IPS DF 4.7 (cell line): ENCODE results near the gene ENG.

Experiments
- DNase-seq: peaks from one replicate; pipeline ENCODE4 v3.0.0-alpha.2; 2013; ENCODE audit warnings: low spot score; ENCODE audit errors: extremely low read depth

The ENG gene

DNA sequence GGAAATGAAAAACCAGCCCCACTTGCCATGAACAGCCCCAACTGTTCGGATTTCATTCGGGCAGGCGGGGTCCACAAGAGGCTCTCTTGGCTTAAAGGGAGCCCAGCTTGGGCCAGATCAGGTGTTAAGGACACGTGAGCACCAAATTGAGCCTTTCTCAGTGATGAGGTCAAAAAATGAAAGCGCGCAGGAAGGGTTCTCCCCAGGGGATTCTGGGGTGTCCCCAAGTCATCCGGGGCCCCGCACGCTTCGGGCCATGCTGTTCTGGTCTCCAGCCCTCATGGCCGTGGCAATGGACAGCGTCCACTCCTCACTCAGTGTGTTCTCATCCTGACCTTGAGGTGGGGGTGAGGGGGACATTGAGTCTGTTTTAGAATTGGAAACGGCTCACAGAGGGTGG is 12.1 kb upstream of the ENG start:
- DNase-seq = no peak

DNA sequence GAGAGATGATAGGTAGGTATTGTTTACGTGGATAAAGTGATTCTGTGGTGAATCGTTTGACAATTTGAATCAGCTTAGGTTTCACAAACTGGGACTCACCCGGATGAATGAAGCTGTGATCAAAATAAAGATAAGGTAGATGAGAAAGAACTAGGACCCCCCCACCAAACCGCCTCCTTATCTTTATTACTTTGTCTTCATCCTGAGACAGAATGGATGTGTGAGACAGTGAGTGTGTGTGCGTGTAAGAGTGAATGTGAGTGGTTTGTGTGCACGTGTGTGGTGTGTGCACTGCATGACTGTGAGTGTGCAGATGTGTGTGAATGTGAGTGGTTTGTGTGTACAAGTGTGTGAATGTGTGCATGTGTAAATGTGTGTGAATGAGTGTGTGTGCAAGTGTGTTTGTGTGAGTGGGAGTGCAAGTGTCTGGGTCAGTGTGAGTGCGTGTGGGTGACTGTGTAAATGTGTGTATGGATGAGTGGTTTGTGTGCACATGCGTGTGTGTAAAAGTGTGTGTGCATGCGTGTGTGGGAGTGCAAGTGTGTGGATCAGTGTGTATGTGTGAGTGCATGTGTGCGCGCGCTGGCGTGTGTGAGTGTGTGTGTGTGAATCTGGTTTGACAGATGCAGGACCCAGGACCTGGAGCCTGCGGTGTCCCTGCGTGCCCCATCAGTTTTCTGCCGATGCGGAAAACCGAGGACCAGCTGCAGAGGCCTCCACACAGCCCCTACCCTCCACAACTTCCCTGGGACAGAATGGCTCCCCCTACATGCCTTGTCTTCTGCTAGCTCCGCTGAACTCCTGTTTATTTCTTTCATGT is 11.4 kb upstream of the ENG start:
- DNase-seq = no peak

DNA sequence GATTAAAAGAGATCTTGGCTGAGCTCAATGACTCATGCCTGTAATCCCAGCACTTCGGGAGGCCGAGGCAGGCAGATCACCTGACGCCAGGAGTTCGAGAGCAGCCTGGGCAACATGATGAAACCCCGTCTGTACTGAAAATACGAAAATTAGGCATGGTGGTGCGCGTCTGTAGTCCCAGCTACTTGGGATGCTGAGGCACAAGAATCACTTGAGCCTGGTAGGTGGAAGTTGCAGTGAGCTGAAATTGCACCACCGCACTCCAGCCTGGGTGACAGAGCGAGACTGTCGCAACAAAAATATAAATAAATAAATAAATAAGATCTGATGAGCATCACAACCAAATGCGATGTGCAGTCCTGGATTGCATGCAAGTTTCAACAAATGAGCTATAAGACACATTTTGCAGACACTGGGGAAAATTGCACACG is 8.7 kb upstream of the ENG start:
- DNase-seq = no peak

DNA sequence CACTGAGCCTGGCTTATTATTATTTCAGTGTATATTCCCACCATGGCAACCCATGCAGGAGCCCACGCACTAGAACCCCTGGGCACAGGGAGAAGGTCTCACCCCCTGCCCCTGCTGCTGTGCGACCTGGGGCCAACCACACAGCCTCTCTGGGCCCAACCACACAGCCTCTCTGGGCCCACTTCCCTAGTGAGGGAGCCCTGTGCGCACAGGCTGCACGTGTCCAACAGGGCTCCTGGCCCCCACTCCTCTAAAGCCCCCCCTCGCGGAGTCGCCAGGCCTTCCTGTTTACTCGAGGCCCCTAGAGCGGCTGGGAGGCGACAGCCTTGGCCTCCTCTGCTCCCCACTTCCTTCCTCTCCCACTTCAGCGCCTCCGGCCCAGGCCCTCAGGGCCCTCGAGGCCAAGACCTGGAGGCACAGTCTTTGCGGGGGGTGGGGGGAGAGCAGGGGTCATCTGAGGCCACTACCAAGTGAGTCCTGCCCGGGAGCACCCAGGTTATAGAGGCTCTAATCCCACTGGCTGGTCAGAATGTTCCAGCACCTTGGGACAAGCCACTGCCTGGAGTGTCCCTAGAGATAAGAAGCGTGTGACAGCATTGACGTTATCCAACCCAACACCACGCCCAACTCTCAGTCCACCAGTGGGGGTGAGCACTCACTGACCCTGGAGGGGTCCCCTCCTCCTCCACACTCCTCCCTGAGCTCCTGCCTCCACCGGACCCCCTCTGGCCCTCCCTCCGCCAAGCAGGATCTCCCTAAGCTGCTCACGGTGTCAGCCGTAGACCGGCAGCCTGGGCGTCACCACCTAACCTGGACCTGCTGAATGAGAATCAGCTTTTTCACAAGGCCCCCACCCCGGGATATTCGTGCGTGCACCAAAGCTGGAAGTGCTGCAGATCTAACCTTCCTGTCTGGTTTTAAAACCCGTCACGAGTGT is 7.9 kb upstream of the ENG start:
- no peak for DNase-seq

DNA sequence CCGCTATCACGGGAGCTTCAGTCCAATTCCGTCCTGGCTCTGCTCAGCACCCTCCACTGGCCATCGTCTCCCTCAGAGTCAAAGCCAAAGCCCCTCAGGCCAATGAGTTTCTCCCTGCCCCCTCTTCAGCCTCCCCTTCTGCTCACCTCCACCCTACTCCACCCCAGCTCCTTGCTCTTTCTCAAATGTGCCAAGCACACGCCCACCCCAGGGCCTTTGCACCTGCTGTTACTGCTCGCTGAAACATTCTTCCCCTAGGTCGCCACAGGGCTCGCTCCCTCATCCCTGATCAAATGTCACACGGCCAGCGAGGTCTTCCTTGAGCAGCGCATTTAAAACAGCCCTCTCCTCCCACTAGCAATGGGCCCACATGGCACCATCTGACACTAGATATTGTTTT is 6.3 kb upstream of the ENG start:
- DNase-seq = no peak

DNA sequence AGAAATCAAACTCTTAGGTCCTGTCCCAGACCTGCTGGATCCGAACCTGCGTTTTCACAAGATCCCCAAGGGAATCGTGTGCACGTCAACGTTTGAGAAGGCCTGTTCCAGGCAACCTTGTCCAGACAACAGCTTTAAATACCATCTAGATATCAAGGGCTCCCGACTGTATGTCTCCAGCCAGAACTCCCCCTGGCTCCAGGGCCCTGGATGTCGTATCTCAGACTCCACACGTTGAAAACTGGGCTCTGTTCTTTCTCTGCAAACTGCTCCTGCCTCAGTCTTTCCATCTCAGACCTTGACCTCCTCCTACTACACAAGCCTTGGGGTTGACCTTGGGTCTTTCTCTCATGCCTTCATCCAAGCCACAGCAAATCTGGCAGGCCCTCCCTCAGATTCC is 5.8 kb upstream of the ENG start:
- no peak for DNase-seq

DNA sequence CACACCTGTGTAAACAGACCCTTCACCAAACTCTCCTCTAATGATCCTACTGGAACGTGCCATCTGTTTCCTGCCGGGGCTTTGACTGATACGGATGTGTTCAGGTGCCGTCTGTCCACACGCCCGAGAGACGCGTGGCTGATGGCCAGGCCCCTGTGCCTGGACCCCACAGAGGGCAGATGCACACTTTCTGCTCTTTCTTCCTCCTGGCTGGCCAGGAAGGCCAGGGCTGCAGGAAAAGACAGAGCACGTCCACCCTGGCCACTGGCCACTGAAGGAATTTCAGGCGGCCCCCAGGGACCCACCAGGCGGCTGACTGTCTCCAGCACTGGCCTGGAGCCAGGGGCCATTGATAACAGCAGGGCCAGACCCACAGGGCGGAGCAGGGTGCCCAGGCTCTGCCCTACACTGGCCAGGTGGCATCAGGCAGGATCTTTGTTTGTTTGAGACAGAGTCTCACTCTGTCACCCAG is 3.6 kb upstream of the ENG start:
- DNase-seq = no peak

DNA sequence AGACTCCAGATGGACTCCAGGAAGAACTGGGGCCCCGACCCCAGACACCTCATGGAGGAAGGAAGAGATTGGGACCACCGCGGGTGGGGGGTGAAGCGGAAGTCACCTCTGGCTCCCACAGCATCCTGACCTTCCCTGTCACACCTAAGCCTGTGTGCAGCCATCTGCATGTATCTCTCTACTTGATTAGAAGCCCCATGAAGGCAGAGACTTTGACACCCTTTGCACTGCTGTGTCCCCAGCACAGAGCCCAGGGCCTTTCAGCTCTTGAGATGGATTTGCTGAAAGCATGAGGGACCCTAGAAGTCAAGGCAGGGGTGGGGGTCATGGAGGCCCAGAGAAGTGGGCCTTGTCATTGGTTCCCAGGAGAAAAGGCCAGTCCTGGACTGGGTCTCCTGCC is 2.8 kb upstream of the ENG start:
- DNase-seq = no peak

DNA sequence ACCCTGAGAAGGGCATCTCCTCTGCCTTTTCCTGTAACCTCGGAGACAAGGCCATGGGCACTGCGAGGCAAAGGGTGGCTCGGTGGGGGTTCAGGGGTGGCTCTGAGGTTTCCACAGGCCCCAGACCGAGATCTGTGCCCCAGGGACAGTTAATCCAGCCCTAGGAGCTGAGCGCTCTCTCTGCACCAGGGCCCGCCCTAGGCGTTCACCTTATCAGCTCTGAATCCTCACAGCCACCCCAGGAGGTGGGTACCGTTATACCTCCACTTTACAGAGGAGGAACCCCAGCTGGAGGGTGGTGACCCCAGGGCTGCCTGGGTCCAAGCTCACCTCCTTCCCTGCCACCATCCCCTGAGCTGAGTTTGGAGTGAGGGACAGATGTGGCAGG is 2.3 kb upstream of the ENG start:
- DNase-seq = no peak

DNA sequence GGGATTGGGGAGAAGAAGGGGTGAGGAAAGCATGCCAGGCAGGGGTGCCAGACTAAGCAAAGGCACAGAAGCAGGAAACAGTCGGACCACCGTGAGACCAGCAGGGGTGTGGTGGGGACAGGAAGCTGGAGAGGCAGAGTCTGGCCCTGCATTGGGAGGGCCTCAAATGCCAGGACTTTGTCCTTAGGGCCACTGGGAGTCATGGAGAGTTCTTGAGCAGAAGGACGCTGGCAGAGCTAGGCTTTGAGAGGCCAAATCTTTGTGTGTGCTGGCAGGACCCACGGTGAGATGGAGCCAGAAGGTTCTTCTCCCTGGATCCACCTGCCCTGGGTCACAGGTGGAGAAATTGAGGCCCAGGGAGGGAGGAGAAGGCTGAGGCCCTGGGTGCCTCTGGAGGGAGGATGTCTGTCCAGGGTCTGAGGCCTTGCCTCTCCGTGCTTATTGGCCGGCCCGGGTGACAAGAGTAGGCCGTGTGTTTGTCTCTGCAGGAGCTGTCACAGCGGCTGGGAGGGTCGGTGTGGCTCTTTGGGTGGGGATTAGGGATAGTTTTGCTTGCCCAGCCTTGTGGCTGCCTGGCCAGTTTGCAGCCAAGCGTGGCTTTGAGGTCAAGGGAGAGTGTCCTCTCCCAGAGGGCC is 1.8 kb upstream of the ENG start:
- no peak for DNase-seq

DNA sequence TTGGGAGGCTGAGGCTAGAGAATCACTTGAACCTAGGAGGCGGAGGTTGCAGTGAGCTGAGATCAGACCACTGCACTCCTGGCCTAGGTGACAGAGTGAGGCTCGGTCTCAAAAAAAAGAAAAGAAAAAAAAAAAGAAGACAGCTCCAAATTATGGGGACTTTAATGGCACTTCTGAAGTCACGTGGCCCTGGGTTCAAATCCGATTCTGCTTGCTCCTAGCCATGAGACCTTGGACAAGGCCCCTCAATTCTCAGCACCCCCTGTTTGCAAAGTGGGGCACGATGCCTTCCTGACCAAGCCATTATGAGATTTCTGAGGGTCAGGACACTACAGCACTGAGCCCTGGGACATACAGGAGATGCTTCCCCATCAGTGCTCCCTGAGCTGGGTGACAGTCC is 1.1 kb upstream of the ENG start:
- no peak for DNase-seq

DNA sequence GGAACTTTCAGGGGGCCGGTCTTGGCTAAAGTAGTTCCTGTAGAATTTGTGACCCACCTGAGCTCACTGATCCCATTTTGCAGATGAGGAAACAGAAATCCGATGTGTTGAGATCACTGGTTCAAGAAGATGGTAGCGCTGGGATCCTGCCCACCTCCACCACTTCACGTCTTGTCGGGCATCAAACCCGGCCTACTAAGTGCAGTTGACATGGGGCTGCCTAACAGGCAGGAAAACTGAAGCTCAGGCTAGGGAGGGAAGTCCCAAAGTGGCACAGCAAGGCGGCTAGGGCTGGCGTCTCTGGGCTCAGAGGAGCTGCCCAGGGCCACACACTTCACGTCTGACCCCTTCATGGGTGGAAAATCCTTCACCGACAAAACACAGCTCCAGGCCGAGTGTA is 502 bp upstream of the ENG start:
- no peak for DNase-seq

DNA sequence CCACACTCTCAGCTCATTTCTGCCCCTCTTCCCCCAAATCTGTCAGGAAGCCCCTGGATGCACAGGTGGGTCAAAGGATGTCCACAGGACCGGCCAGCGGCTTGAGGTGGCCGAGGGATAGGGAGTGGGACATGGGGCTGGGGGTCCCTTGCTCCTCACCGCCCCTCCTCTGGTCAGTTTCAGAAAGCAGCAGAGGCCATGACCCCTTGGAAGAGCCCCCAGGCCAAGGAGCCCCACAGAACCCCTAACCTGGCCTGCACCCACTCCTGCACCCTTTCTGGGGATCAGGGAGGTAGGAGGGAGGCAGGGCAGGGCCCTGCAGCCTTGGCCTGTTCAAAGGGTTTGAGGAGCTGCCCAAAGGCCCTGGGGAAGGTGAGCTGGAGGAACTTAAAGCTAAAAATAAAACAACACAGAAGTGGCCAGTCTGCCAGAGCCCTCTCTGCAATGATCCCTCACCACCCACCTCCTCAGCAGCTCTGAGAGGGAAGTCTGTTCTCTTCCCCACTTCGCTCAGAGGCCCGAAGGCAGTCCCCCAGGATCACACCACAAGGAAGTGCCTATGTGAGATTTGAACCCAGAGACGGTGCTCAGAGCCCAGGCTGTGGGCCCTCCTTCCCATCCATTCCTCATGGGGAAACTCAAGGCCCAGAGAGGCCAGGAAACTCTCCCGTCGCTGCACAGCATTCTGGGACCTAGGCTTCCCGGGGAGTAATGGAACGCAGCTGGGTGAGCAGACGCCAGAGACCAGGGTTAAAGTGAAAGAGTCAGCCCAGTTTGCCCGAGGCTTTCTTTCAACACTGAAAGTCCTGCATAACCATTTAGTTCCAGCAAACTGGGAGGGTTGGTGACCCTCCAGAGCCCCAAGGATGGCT is 910 bp downstream of the ENG start:
- no peak for DNase-seq

DNA sequence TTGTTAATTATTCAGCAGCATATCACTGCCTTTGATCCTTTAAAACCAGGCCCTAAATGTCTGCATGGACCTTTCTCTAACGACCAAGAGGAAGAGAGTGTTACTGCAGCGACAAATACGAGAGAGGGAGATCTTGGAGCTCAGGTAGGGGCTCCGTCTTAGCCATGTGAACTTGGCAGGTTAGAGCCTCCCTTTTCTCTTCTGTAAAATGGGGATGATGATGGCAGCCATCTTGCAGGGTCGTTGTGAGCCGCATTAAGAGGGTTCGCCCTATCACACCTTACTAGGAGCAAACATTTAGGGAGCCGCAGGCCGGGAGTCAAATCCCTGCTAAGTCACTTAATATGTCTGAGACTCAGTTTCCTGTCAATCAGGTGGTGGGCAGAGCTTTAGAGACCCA is 1.6 kb downstream of the ENG start:
- no peak for DNase-seq

DNA sequence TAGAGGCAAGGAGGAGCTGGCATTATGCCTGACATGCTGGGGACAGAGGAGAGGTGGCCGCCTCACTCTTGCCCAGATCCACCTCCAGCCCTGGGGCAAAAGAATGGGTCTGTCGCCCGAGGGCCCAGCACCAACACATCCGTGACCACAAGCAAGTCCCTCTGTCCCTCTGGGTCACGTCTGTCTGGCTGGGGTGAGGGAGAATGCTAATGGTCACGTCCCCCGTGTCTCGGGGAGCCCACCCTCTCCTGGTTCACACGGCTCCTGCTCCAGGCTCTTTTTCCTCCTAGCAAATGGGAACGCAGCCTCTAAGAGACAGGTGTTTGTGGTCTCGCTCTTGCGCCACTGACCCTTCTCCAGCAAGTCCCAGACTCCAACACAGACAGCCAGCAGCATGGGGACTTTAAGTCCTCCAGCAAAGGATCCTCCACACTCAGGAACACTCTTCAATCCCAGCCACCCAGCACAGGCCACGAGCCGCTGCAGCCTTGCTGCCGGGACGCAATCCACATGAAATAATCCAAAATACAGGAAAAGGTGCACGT is 4.1 kb downstream of the ENG start:
- no peak for DNase-seq

DNA sequence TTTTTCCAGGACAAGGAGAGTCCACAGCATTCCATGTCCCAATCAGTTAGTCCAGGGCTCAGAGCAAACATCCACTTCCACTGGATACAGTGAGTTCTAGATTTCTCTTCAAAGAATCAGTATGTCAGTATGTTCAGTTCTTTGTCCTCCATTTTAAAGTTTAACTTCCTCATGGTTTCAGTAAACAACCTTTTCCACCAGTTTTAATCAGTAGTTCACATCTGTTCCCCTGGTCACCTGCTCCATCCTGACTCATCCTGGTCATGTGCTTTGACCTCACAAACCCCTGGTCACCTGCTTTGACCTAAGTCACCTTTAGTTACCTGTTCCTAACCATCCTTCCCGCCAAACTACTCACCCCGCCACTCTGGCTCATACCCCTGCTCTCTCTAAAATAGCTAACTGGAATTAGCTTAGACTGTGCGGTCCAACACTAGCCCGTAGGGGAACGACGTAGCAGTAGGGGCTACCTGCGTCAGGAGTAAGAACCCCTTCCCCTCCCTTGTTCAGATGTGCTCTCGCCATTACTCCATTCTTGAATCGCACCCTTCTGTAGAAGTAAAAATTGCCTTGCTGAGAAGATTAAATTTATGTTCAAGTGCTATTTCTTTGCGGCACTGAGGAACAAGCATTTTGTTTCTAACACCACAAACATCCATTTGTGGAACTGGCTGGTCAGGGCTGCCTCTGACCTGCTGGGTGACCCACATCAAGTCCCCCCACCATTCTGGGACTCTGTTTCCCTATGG is 5.5 kb downstream of the ENG start:
- no peak for DNase-seq

DNA sequence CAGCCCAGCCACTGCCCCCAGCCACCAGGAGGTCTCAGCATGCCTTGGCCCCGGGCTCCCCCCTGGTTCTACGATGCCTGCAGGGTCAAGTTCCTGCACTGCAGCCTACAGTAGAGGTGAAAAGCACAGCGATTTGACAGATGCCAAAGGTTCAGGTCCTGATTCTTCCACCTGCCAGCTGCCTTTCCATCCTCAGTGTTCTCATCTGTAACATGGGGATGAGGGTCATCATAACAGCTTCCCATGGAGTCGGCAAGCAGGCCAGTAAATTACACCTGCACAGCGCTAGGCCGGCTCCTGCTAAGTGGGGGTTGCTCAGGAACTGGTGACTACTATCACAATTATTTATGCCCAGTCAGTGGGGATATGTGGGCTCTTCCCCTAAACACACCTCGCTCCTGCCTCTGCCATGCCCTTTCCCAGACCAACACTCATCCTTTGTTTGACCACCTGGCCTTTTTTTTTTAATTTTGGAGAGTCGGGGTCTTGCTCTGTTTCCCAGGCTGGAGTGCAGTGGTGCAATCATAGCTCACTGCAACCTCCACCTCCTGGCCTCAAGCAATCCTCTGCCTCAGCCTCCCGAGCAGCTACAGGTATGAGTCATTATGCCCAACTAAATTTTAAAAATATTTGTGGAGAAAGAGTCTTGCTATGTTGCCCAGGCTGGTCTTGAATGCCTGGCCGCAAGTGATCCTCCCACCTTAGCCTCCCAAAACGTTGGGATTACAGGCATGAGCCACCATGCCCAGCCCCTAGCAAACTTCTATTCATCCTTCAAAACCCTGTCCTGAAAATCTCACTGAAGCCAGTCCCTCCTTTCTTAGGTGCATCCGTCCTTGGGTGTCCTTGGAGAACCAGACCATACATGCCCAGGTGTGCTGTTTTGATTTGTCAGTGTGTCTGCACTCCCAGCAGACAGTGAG is 6.4 kb downstream of the ENG start:
- DNase-seq = no peak

DNA sequence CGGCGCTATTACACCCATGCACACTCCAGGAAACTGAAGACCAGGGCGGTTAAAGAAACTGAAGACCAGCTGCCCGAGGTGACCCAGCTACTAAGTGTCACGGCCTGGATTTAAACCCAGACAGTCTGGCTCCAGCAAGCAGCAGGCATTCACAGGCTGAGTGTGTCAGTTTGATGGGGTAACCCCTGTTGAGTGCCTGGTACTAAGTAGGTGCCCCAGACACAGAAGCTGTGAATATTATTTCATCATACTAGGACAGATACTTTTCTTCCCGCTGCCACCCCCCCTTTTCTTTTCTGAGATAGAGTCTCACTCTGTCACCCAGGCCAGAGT is 7.3 kb downstream of the ENG start:
- no peak for DNase-seq
